ENCODE results near the gene CMTM4.
"Not testable (repeated sequence)": the region's sequence is repeated elsewhere in the genome, so short reads cannot be mapped to it uniquely, and the experiment has no call there.

The CMTM4 gene

DNA sequence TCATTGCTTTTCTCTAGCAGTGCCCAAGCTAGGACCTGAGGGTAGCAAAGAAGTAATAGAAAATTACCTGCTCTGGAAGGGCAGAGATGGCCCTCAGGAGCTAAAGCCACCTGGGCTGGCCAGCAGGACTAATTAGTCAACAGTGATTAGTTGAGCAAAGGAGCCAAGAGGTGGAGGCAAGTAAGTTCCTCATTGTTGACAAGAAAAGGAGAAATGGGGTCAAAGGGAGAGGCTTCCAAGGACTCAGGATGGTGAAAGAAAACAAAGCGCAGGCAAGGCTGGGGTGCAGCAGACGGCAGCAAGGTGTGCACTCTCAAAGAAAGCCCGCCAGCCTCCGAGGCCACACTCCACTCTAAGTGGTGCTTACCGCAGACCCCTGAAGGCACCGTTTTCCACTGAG lies 44.6 kb downstream of the CMTM4 start:
- in situ Hi-C loops (cut with MboI; ENCODE audit: low pct_unique_long_range_greater_than_20kb, low sequenced_read_pairs), result no loop called here
- no peak for DNase-seq

DNA sequence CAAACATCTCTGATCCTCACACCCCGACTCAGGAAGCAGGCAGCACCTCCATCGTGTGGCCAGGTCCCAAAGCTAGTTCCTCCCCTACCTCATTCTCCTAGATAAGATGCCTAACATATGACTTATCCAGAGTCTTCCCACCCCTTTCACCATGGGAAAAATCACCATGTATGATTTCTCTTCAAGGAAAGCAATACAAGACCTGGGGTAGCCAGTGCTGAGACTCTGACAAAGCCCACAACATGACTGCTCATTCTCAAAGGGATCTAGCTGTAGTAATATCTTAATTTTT lies 45.1 kb downstream of the CMTM4 start:
- in situ Hi-C loops (cut with MboI; ENCODE audit: low pct_unique_long_range_greater_than_20kb, low sequenced_read_pairs), result no loop called here
- DNase-seq, result no peak

DNA sequence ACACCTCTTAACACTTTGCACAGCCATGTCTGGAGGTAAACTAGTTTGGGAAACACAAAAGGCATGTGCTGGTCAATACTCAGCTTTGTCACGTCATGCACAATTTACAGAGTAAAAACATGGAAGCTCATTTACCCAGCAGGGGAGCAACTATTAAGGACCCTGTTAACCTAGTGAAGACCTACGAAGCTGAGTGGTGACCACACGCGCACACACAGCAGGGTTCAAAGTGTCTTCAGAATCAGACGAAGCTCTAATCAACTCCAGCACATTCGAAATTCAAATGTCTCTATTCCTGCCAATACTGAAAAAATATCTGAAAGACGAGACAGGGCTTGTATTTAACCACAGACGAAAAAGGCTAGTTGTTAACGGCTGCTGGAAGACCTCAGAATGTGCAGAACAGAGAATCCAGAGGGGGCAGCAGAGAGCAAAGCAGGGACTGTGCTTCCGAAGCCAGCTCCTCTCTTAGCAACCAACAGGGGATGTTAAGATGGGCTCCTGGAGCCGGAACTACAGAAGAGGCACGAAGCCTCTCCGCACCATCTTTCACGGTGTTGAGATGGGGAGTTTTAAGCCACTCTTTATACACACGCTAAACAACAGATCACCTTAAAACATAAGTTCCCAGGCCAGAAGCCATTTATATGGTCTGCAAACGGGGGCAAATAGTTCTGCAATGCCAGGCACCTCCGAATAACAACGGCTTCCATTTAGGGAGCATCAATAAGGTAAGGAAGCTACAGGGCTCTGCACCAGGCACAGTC lies 45.7 kb downstream of the CMTM4 start:
- in situ Hi-C loops (cut with MboI; ENCODE audit: low pct_unique_long_range_greater_than_20kb, low sequenced_read_pairs), result no loop called here
- DNase-seq, result peak; percentile 90

DNA sequence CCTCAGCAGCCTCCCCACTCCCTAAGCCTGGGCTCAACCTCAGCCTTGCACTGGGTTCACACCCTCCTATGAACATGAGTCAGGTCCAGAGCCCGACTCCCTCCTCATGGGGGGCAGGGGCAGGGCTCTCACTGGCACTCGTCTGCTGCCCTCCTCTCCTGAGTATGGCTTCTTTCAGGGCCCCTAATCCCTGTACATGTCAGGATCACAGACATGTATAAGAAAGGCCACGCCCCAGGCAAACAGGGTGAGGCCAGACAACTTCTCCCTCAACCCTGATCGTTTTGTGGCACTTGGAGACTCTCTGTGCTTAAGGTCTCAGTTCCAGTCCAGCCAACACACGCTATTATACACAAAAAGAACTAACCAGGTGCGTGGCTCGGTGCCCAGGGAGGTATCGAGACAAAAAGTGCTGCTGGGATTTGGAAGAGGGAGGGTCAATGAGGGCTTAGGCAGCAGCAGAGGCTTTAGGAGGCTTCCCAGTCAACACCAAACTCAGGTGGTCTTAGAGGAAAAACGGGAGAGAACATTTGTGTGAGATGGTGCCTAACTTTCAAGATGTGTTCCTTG lies 46.8 kb downstream of the CMTM4 start:
- DNase-seq, result no peak
- in situ Hi-C loops (cut with MboI; ENCODE audit: low pct_unique_long_range_greater_than_20kb, low sequenced_read_pairs), result no loop called here

DNA sequence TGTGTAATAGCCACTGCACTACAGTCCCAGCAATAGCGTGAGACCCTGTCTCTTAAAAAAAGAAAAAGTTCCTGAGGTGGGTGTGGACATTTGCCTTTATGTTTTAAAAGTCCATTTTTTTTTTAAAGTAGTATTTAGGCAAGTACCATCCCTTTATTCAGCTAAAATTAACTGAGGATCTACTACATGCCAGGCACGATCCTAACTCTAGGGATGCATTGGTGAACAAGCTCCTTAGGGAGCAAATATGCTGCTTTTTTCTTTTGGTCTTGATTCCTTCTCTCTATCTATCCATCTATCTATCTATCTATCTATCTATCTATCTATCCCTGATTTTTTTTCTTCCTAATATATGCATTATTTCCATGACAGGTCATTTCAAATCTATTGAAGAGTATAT lies 47.4 kb downstream of the CMTM4 start:
- DNase-seq, result no peak
- in situ Hi-C loops (cut with MboI; ENCODE audit: low pct_unique_long_range_greater_than_20kb, low sequenced_read_pairs), result no loop called here

DNA sequence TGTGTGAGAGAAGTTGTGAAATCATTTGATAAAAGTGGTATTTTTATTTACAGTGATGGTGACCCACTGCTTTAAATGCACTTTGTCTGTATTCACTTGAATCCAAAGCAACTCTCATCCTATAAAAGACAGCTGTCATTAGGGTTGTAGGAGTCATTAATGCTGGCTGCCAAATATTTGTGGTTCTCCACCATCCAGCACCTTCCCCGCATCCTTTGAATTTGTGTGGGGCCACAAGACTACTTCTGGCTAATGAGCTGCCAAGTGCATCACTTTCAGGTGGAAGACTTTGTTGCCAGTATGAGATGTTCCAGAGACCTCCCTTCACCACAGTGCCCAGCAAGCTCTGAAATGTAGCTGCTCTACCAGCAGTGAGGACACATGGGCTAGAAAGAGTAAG lies 48.7 kb downstream of the CMTM4 start:
- DNase-seq, result no peak

DNA sequence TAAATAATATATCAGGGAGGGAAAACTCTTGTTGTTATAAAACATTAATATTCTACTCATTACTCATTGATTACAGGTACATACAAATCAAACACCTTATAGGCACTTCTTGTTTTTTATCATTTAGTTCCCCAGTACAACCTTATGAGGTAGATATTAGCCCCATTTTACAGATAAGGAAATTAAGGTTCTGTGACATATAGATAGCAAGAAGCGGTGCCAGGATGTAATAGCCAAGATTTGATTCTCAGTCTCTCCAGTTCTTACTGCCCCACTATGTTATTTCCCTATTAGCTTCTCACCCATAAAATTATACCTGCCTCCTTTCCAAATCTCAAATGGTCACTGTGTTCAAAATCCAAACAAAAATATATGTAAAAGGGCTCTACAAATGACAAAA lies 55.2 kb downstream of the CMTM4 start:
- DNase-seq, result no peak
- in situ Hi-C loops (cut with MboI; ENCODE audit: low pct_unique_long_range_greater_than_20kb, low sequenced_read_pairs), result no loop called here

More for the DNA sequence above, 48.7 kb downstream of the CMTM4 start:
- in situ Hi-C loops (cut with MboI; ENCODE audit: low pct_unique_long_range_greater_than_20kb, low sequenced_read_pairs), result no loop called here

DNA sequence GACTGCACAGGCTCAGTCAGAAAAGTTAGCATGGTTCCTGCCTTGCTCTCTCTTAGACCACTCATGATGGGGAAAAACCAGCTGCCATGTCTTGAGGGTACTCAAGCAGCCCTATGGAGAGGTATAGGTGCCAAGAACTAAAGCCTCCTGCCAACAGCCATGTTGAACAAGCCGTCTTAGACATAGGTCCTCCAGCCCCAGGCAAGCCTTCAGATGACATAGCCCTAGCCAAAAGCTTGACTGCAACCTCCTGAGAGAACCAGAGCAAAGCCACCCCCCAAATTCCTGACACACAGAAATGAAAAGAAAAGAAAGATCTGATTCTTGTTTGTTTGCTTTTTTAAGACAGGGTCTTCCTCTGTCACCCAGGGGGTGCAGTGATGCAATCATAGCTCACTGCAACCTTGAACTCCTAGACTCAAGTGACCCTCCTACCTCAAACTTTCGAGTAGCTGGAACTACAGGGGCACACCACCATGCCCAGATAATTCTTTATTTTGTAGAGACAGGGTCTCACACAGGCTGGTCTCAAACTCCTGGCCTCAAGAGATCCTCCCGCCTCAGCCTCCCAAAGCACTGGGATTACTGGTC lies 55.7 kb downstream of the CMTM4 start:
- no peak for DNase-seq
- in situ Hi-C loops (cut with MboI; ENCODE audit: low pct_unique_long_range_greater_than_20kb, low sequenced_read_pairs), result no loop called here

DNA sequence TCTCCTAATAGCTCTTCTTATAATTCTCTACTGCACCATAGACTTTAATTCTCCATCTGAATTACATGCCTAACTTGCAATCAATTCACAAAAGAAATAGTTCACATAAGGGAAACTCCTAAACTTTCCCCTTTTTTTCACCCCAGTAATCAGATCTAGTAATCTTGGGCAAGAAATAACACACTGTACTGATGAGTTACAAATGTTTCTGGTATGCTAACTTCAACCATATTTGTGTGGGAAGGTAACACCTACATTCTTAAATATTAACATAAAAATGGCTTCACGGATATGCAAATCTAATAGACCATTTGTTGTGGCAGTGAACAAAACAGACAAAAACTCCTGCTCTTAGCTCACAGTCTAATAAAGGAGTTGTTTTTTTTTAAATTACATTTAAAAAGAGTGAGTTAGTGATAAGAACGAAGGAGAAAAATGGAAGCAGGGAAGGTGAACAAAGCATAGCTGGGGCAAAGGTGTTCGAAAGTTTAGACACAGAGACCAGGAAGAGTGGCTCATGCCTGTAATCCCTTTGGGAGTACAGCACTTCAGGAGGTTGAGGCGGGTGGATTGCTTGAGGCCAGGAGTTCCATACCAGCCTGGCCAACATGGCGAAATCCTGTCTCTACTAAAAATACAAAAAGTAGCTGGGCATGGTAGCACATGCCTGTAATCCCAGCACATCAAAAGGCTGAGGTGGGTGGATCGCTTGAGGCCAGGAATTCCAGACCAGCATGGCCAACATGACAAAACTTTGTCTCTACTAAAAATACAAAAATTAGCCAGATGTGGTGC lies 57.3 kb downstream of the CMTM4 start:
- no peak for DNase-seq
- in situ Hi-C loops (cut with MboI; ENCODE audit: low pct_unique_long_range_greater_than_20kb, low sequenced_read_pairs), result no loop called here

DNA sequence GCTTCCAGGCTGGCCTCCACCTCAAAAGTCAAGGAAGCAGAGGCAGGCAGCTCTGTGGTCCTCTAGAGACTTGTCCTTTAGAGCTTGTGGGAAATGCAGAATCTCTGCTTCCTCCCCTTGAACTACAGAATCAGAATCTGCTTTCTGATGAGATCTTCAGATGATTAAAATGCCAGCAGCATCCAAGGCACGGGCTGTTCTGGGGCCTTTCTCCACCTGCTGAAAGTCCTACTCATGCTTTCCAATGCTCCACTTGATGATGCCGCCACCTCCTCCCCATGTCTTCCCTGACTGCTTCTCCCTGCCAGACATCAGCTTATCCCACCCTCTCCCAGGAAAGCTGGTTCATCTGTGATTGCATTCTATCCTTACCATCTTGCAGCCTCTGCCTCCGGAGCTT lies 58.7 kb downstream of the CMTM4 start:
- DNase-seq, result no peak
- in situ Hi-C loops (cut with MboI; ENCODE audit: low pct_unique_long_range_greater_than_20kb, low sequenced_read_pairs), result no loop called here

DNA sequence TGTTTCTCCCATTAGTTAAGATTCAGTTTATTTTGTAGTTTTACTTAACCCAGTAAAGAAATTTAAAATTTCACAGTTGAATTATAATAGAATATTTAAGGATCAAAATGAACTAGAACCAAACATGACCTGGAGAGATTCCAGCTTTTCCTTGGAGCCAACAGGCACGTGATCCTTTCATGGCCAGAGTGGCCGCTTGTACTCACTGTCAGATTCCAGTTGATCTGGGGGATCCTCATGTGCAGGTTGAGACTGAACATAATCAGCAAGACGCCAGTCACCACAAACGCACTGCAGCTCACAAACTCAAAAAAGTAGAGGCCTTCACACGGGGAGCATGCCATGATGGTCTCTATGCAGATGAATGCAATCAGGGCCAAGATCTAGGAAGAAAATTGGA lies 60.3 kb downstream of the CMTM4 start:
- in situ Hi-C loops (cut with MboI; ENCODE audit: low pct_unique_long_range_greater_than_20kb, low sequenced_read_pairs), result no loop called here
- no peak for DNase-seq

DNA sequence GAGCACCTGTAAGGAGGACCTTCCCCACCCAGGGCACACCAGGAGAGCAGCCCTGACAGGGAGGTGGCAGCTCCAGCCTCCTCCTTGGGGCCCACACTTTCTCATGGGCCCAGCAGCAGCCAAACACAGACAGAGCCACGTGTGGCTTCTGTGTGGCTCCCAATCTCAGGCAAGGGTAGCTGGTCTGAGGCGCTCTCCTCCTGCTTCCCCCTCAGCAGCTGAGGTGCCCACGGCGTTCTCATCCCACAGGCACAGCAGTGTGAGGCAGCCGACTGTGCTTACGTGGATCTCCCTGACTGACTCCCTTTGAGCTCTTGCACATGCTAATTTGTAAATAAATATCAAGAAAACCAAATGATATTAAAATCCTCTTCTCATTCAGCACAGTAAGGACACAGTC lies 61.1 kb downstream of the CMTM4 start:
- no peak for DNase-seq
- in situ Hi-C loops (cut with MboI; ENCODE audit: low pct_unique_long_range_greater_than_20kb, low sequenced_read_pairs), result no loop called here

DNA sequence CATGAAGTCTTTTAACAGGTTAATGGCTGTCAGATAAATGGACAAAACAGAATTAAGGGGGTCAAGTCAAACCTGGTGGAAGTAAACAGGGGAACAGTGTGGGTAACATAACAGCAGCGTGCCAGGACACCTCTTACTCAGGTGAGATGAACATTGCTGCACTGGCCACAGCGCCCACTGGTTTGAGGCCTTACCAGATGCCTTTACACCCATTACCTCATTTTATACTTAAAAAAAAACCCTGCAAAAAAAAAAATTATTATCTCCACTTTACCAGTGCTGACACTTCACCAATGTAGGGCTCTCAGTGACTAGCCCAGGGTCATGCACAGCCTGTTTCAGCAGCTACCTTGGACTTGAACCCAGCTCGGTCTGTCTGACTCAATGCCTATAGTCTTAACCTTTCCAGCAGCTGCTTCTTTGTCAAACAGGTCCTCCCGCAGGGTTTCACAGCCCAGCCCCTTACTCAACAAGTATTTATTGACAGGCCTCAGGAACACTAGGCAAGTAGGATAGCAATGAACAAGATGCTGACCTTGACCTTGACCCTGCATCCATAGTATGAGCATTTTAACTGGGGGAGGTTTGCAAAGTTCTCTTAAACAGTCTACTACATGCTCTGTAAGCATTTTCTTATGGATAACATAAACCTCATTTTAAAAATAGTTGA lies 61.9 kb downstream of the CMTM4 start:
- in situ Hi-C loops (cut with MboI; ENCODE audit: low pct_unique_long_range_greater_than_20kb, low sequenced_read_pairs), result no loop called here
- no peak for DNase-seq

DNA sequence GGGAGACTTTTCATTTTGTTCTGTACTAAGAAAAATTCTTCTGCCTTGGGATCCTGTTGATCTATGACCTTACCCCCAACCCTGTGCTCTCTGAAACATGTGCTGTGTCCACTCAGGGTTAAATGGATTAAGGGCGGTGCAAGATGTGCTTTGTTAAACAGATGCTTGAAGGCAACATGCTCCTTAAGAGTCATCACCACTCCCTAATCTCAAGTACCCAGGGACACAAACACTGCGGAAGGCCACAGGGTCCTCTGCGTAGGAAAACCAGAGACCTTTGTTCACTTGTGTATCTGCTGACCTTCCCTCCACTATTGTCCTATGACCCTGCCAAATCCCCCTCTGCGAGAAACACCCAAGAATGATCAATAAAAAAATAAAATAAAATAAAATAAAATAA lies 65.0 kb downstream of the CMTM4 start:
- in situ Hi-C loops (cut with MboI; ENCODE audit: low pct_unique_long_range_greater_than_20kb, low sequenced_read_pairs); DNase-seq: not testable (repeated sequence)

DNA sequence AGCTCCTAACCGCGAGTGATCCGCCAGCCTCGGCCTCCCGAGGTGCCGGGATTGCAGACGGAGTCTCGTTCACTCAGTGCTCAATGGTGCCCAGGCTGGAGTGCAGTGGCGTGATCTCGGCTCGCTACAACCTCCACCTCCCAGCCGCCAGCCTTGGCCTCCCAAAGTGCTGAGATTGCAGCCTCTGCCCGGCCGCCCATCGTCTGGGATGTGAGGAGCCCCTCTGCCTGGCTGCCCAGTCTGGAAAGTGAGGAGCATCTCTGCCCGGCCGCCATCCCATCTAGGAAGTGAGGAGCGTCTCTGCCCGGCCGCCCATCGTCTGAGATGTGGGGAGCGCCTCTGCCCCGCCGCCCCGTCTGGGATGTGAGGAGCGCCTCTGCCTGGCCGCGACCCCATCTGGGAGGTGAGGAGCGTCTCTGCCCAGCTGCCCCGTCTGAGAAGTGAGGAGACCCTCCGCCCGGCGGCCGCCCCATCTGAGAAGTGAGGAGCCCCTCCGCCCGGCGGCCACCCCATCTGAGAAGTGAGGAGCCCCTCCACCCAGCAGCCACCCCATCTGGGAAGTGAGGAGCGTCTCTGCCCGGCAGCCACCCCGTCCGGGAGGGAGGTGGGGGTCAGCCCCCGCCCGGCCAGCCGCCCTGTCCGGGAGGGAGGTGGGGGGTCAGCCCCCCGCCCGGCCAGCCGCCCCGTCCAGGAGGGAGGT lies 65.8 kb downstream of the CMTM4 start:
- in situ Hi-C loops (cut with MboI; ENCODE audit: low pct_unique_long_range_greater_than_20kb, low sequenced_read_pairs); DNase-seq: not testable (repeated sequence)

DNA sequence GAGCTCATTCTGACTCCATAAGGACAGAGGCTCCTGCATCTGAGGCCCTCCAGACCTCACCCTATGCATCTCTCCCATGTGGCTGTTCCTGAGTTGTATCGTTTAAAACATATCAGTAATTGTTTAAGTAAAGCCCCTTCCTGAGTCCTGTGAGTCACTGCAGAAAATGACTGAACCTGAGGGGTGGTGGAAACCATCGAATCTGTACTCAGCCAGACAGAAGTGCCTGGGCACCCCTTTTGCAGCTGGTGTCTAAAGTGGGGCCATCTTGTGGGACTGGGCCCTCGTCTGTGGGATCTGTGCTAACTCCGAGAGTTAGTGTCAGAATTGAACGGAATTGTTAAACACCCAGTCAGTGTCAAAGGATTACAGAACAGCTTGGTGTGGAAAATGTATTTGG lies 66.7 kb downstream of the CMTM4 start:
- in situ Hi-C loops (cut with MboI; ENCODE audit: low pct_unique_long_range_greater_than_20kb, low sequenced_read_pairs), result no loop called here
- DNase-seq, result no peak

DNA sequence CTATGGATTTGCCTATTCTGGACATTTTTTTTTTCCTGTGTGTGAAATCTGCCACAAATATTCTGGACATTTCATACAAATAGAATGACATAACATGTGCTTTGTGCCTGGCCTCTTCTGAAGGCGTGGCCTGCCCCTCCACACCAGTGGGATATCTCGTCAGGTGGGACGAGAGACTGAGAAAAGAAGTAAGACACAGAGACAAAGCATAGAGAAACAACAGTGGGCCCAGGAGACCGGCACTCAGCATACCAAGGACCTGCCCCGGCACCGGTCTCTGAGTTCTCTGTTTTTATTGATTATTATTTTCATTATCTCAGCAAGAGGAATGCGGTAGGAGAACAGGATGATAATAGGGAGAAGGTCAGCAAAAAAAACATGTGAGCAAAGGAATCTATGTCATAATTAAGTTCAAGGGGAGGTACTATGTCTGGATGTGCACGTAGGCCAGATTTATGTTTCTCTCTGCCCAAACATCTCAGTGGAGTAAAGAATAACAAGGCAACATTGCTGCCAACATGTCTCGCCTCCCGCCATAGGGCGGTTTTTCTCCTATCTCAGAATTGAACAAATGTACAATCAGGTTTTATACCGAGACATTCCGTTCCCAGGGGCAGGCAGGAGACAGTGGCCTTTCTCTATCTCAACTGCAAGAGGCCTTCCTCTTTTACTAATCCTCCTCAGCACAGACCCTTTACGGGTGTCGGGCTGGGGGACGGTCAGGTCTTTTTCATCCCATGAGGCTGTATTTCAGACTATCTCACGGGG lies 68.7 kb downstream of the CMTM4 start:
- DNase-seq; in situ Hi-C loops (cut with MboI; ENCODE audit: low pct_unique_long_range_greater_than_20kb, low sequenced_read_pairs): not testable (repeated sequence)

DNA sequence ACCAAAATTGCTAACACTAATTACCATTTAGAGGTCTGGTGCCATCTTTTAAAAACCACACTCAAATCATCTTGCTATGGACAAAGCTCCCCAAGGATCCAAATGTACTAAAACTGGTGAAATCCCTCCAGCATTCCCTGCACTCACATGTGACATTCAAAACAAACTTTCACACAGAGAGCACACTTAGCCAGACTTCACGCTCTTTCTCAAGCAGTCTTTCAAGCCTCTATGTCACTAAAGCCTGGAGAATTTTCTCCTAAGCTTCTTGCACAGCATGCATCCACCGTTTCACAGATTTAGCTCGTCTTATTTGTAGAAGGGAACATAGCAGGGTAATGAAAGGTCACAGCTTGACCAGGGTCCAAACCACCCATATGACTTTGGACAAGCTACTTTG lies 72.8 kb downstream of the CMTM4 start:
- no peak for DNase-seq
- in situ Hi-C loops (cut with MboI; ENCODE audit: low pct_unique_long_range_greater_than_20kb, low sequenced_read_pairs), result no loop called here

Data from KBM-7 (cell line).